ENCODE data around the gene TVP23B.
"Not testable (repeated sequence)": the region's sequence is repeated elsewhere in the genome, so short reads cannot be mapped to it uniquely, and the experiment has no call there.

Gene TVP23B

GRCh38 chr17:18770572-18770971 lies 10.4 kb upstream of the TVP23B start:
- DNase-seq; H3K4me1 ChIP-seq (ENCODE audit: low read length); H3K9me3 ChIP-seq (replicated peaks; ENCODE audit: insufficient read depth, low read length); H3K9me2 ChIP-seq (replicated peaks; ENCODE audit: insufficient read depth, low read length); H3F3A ChIP-seq (ENCODE audit: insufficient read depth, low read length); H3K27me3 ChIP-seq (replicated peaks; ENCODE audit: insufficient read depth, low read length); H3K36me3 ChIP-seq (replicated peaks; ENCODE audit: insufficient read depth, low read length); H3K4me3 ChIP-seq (ENCODE audit: low read length); H3K4me2 ChIP-seq (ENCODE audit: low read depth, low read length); H3K27ac ChIP-seq (ENCODE audit: low read length); H3K79me2 ChIP-seq (ENCODE audit: low read length); H2AFZ ChIP-seq (ENCODE audit: low read length); H4K20me1 ChIP-seq (ENCODE audit: insufficient read depth, low read length); H3K9ac ChIP-seq (ENCODE audit: low read length): not testable (repeated sequence)

- H3K27ac ChIP-seq (ENCODE audit: low read length); H3K4me2 ChIP-seq (ENCODE audit: low read depth, low read length); H2AFZ ChIP-seq (ENCODE audit: low read length); H3K27me3 ChIP-seq (replicated peaks; ENCODE audit: insufficient read depth, low read length); H3K9me3 ChIP-seq (replicated peaks; ENCODE audit: insufficient read depth, low read length); H3K36me3 ChIP-seq (replicated peaks; ENCODE audit: insufficient read depth, low read length); H3K79me2 ChIP-seq (ENCODE audit: low read length); H3K9ac ChIP-seq (ENCODE audit: low read length); H3F3A ChIP-seq (ENCODE audit: insufficient read depth, low read length); H4K20me1 ChIP-seq (ENCODE audit: insufficient read depth, low read length); H3K9me2 ChIP-seq (replicated peaks; ENCODE audit: insufficient read depth, low read length); H3K4me3 ChIP-seq (ENCODE audit: low read length); H3K4me1 ChIP-seq (ENCODE audit: low read length); DNase-seq: not testable (repeated sequence)
These were observed 9.9 kb upstream of the TVP23B start for GRCh38 chr17:18771066-18771465.

- Histone ChIP-seq H4K20me1 (ENCODE audit: insufficient read depth, low read length) (no peaks in the 10 kb centered on the region), H3K9me2 (replicated peaks; ENCODE audit: insufficient read depth, low read length) (no peaks in the 10 kb centered on the region), H3K4me3 (ENCODE audit: low read length) (no peak overlapping the region), H2AFZ (ENCODE audit: low read length) (no peak overlapping the region), H3K79me2 (ENCODE audit: low read length) (no peaks in the 10 kb centered on the region), H3K9me3 (replicated peaks; ENCODE audit: insufficient read depth, low read length) (no peaks in the 10 kb centered on the region), H3K27ac (ENCODE audit: low read length) (no peak overlapping the region), H3F3A (ENCODE audit: insufficient read depth, low read length) (no peaks in the 10 kb centered on the region), H3K4me2 (ENCODE audit: low read depth, low read length) (peak overlapping the region; percentile 20), H3K36me3 (replicated peaks; ENCODE audit: insufficient read depth, low read length) (no peaks in the 10 kb centered on the region), H3K4me1 (ENCODE audit: low read length) (no peaks in the 10 kb centered on the region), H3K9ac (ENCODE audit: low read length) (no peak overlapping the region), H3K27me3 (replicated peaks; ENCODE audit: insufficient read depth, low read length) (no peaks in the 10 kb centered on the region)
- TF ChIP-seq EZH2 (optimal IDR thresholded peaks at IDR 0.05; ENCODE audit: low read depth, low read length) (no peak), EZH2phosphoT487 (IDR thresholded peaks at IDR 0.05; ENCODE audit: low read length) (no peak), CTCF (IDR thresholded peaks at IDR 0.05; ENCODE audit: low read length) (no peak)
- DNase-seq = no peak
These were observed 8.5 kb upstream of the TVP23B start for GRCh38 chr17:18772471-18772870.

GRCh38 chr17:18781805-18782204 lies 822 bp downstream of the TVP23B start:
- not testable (repeated sequence) for H3K4me3 ChIP-seq (ENCODE audit: low read length); H3K27ac ChIP-seq (ENCODE audit: low read length); H2AFZ ChIP-seq (ENCODE audit: low read length); H4K20me1 ChIP-seq (ENCODE audit: insufficient read depth, low read length); H3K9me2 ChIP-seq (replicated peaks; ENCODE audit: insufficient read depth, low read length); H3K27me3 ChIP-seq (replicated peaks; ENCODE audit: insufficient read depth, low read length); H3K9ac ChIP-seq (ENCODE audit: low read length); H3F3A ChIP-seq (ENCODE audit: insufficient read depth, low read length); H3K4me2 ChIP-seq (ENCODE audit: low read depth, low read length); H3K9me3 ChIP-seq (replicated peaks; ENCODE audit: insufficient read depth, low read length); H3K36me3 ChIP-seq (replicated peaks; ENCODE audit: insufficient read depth, low read length); DNase-seq; H3K4me1 ChIP-seq (ENCODE audit: low read length)
- peaks cover 18% of the 10 kb centered on the region for H3K79me2 ChIP-seq (ENCODE audit: low read length)

- not testable (repeated sequence) for H3K4me3 ChIP-seq (ENCODE audit: low read length); H2AFZ ChIP-seq (ENCODE audit: low read length); H3F3A ChIP-seq (ENCODE audit: insufficient read depth, low read length); H3K36me3 ChIP-seq (replicated peaks; ENCODE audit: insufficient read depth, low read length); H3K4me2 ChIP-seq (ENCODE audit: low read depth, low read length); H3K27me3 ChIP-seq (replicated peaks; ENCODE audit: insufficient read depth, low read length); H3K9me2 ChIP-seq (replicated peaks; ENCODE audit: insufficient read depth, low read length); H3K9me3 ChIP-seq (replicated peaks; ENCODE audit: insufficient read depth, low read length); H3K4me1 ChIP-seq (ENCODE audit: low read length); DNase-seq; H3K9ac ChIP-seq (ENCODE audit: low read length); H4K20me1 ChIP-seq (ENCODE audit: insufficient read depth, low read length); H3K27ac ChIP-seq (ENCODE audit: low read length)
- peaks cover 18% of the 10 kb centered on the region for H3K79me2 ChIP-seq (ENCODE audit: low read length)
These were observed 5.0 kb downstream of the TVP23B start for GRCh38 chr17:18785933-18786332.

- not testable (repeated sequence) for H3K4me2 ChIP-seq (ENCODE audit: low read depth, low read length)
- H3K79me2 ChIP-seq (ENCODE audit: low read length) = peaks cover 14% of the 10 kb centered on the region
These were observed 5.9 kb downstream of the TVP23B start for GRCh38 chr17:18786890-18787289.

GRCh38 chr17:18791402-18791801 lies 10.4 kb downstream of the TVP23B start:
- H3K4me3 ChIP-seq (ENCODE audit: low read length); H3K9me3 ChIP-seq (replicated peaks; ENCODE audit: insufficient read depth, low read length); H3K36me3 ChIP-seq (replicated peaks; ENCODE audit: insufficient read depth, low read length); DNase-seq; H3K79me2 ChIP-seq (ENCODE audit: low read length); H3F3A ChIP-seq (ENCODE audit: insufficient read depth, low read length); H3K27me3 ChIP-seq (replicated peaks; ENCODE audit: insufficient read depth, low read length); H3K4me1 ChIP-seq (ENCODE audit: low read length); H3K9ac ChIP-seq (ENCODE audit: low read length); H3K27ac ChIP-seq (ENCODE audit: low read length); H3K4me2 ChIP-seq (ENCODE audit: low read depth, low read length); H4K20me1 ChIP-seq (ENCODE audit: insufficient read depth, low read length); H3K9me2 ChIP-seq (replicated peaks; ENCODE audit: insufficient read depth, low read length); H2AFZ ChIP-seq (ENCODE audit: low read length): not testable (repeated sequence)

More at GRCh38 chr17:18786890-18787289, 5.9 kb downstream of the TVP23B start:
- H3K9ac ChIP-seq (ENCODE audit: low read length); H3K36me3 ChIP-seq (replicated peaks; ENCODE audit: insufficient read depth, low read length); H3F3A ChIP-seq (ENCODE audit: insufficient read depth, low read length); H3K9me3 ChIP-seq (replicated peaks; ENCODE audit: insufficient read depth, low read length); H4K20me1 ChIP-seq (ENCODE audit: insufficient read depth, low read length); DNase-seq; H3K27ac ChIP-seq (ENCODE audit: low read length); H3K4me3 ChIP-seq (ENCODE audit: low read length); H3K9me2 ChIP-seq (replicated peaks; ENCODE audit: insufficient read depth, low read length); H2AFZ ChIP-seq (ENCODE audit: low read length); H3K4me1 ChIP-seq (ENCODE audit: low read length); H3K27me3 ChIP-seq (replicated peaks; ENCODE audit: insufficient read depth, low read length): not testable (repeated sequence)

All from MM.1S (cell line).